Fibroblast of lung (primary cell): ENCODE results near the gene SORCS2. TPM values are rescaled to one million over a fixed set of nuclear protein-coding genes. Genes with fewer than 3 reads are reported as not detected.

ENCODE experiments used
- DNase-seq, 2 donors: peaks; one replicate each; pipeline versions ENCODE4 v3.0.0 to v3.0.0-alpha.2; 2010; ENCODE audit warnings: low read depth in 2 of 2
- H2AFZ ChIP-seq: 2 replicates; pipeline ENCODE4 v1.5.1; 2012; ENCODE audit warnings: low read length, control low read depth, inconsistent platforms
- H3K27ac ChIP-seq: 2 replicates; pipeline ENCODE4 v1.5.1; 2011; ENCODE audit warnings: low read length, control low read depth; ENCODE audit not compliant: insufficient read depth
- H3K27me3 ChIP-seq: 2 replicates; pipeline ENCODE4 v1.5.1; 2011; ENCODE audit warnings: mild to moderate bottlenecking, low read length; ENCODE audit not compliant: control insufficient read depth, insufficient read depth
- H3K36me3 ChIP-seq: 2 replicates; pipeline ENCODE4 v1.5.1; 2011; ENCODE audit warnings: low read length; ENCODE audit not compliant: control insufficient read depth, insufficient read depth
- H3K4me1 ChIP-seq: 2 replicates; pipeline ENCODE4 v1.5.1; 2011; ENCODE audit warnings: low read length; ENCODE audit not compliant: control insufficient read depth, insufficient read depth; ENCODE audit errors: extremely low read depth
- H3K4me2 ChIP-seq: 2 replicates; pipeline ENCODE4 v1.5.1; 2011; ENCODE audit warnings: low read length, control low read depth; ENCODE audit not compliant: insufficient read depth; ENCODE audit errors: extremely low read depth
- H3K4me3 ChIP-seq, 4 experiments: fragments of 200-600 bp in 1 of 4; sonication (generic) in 1 of 4; replicated peaks in 1 of 4; 2 replicates each; pipeline ENCODE4 v1.5.1; 2011 to 2016; ENCODE audit warnings: low read length in 4 of 4, low read depth in 3 of 4, mild to moderate bottlenecking in 3 of 4, control low read depth in 2 of 4, inconsistent platforms in 1 of 4, mixed read lengths in 1 of 4; ENCODE audit not compliant: insufficient read depth in 1 of 4; ENCODE audit errors: control extremely low read depth in 1 of 4
- H3K79me2 ChIP-seq: 2 replicates; pipeline ENCODE4 v1.5.1; 2012; ENCODE audit warnings: mild to moderate bottlenecking, low read length, inconsistent platforms; ENCODE audit not compliant: control insufficient read depth, insufficient read depth
- H3K9ac ChIP-seq: 2 replicates; pipeline ENCODE4 v1.5.1; 2011; ENCODE audit warnings: mild to moderate bottlenecking, low read length, control low read depth; ENCODE audit not compliant: insufficient read depth
- H3K9me3 ChIP-seq: 2 replicates; pipeline ENCODE4 v1.5.1; 2012; ENCODE audit warnings: low read depth, low read length; ENCODE audit not compliant: control insufficient read depth, insufficient read depth
- H4K20me1 ChIP-seq: 2 replicates; pipeline ENCODE4 v1.5.1; 2011; ENCODE audit warnings: low read length; ENCODE audit not compliant: control insufficient read depth, insufficient read depth; ENCODE audit errors: extremely low read depth
- EZH2 ChIP-seq: IDR thresholded peaks from 2 replicates; pipeline ENCODE4 v1.5.1; 2012; ENCODE audit warnings: low read length, control low read depth, mild to moderate bottlenecking; ENCODE audit errors: missing control alignments
- polyA plus RNA-seq, 2 donors: library from polyadenylated mRNA; depleted of rRNA in 1 of 2; stranded (reverse) in 1 of 2; unstranded in 1 of 2; fragments of >200 nt; gene quantifications; 2 replicates each; pipeline ENCODE4 v1.2.1, GENCODE V29; 2011 to 2012; ENCODE audit warnings: missing spikeins in 1 of 2
- total RNA-seq: library from RNA; depleted of rRNA; stranded (reverse); fragments of >200 nt; gene quantifications from 2 replicates; pipeline ENCODE4 v1.2.1, GENCODE V29; 2014
- TF ChIP-seq, protein P1 (sequence below), 2 donors: IDR thresholded peaks in 1 of 2; conservative IDR thresholded peaks in 1 of 2; 1 replicate in 1 of 2; 2 replicates in 1 of 2; pipeline ENCODE4 v1.5.1; 2011 to 2012; ENCODE audit warnings: low read length in 2 of 2, control low read depth in 1 of 2, inconsistent platforms in 1 of 2, low read depth in 1 of 2, mild to moderate bottlenecking in 1 of 2

The SORCS2 gene
- total and polyA plus RNA-seq, 2 donors (not counting 1 experiment from before 2014, with no cell fraction given), result 0.17 to 0.41 TPM

DNA sequence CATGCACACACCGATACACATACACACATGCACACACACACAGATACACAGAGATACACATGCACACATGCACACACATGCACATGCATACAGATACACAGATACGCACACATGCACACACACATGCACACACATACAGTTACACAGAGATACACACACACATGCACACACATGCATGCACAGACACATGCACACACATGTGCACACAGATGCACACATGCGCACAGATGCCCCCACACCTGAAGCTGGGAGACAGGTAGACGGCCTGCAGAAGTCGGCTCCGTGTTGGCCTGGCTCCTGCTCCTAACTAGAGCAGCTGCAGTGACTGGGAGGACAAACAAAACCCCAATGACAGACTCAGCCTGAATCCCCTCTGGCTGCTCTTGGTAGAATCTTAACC, 195.6 kb downstream of the SORCS2 start:
- no peaks in the 10 kb centered on the region for H3K9me3 ChIP-seq
- no peaks in the 10 kb centered on the region for H3K36me3 ChIP-seq
- TF ChIP-seq EZH2, result no peak
- no peak overlapping the region for H2AFZ ChIP-seq
- H3K4me3 ChIP-seq, result no peak overlapping the region
- no peaks in the 10 kb centered on the region for H4K20me1 ChIP-seq
- no peaks in the 10 kb centered on the region for H3K27me3 ChIP-seq
- H3K9ac ChIP-seq, result no peak overlapping the region
- H3K27ac ChIP-seq, result no peak overlapping the region
- no peaks in the 10 kb centered on the region for H3K79me2 ChIP-seq
- H3K4me2 ChIP-seq, result no peak overlapping the region
- H3K4me1 ChIP-seq, result no peaks in the 10 kb centered on the region
- DNase-seq, result no peak

DNA sequence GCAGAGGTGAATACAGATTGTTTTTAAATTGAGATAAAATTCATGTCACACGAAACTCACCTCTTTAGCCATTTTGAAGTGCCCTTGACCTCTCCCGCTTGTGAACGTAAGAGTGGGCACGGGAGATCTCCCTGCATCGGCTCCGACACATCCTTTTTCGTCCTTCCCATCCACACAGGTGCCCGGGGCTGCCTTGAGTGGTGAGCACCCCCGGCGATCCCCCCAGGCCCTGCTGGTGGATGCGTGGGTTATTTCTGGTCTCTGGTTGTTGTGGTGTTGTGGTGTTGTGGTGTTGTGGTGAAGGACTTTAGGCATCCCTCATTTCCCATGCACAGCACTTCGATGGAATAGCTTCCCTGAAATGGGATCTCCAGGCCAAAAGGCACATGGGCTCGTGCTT, 196.3 kb downstream of the SORCS2 start:
- Histone ChIP-seq H3K4me2 (no peak overlapping the region), H2AFZ (no peak overlapping the region), H3K9ac (no peak overlapping the region), H3K9me3 (no peaks in the 10 kb centered on the region), H3K4me1 (no peaks in the 10 kb centered on the region), H3K79me2 (no peaks in the 10 kb centered on the region), H3K27ac (no peak overlapping the region), H3K4me3 (no peak overlapping the region), H4K20me1 (no peaks in the 10 kb centered on the region), H3K27me3 (no peaks in the 10 kb centered on the region), H3K36me3 (no peaks in the 10 kb centered on the region)
- no peak for DNase-seq
- TF ChIP-seq EZH2, result no peak
- TF ChIP-seq, protein P1, sequence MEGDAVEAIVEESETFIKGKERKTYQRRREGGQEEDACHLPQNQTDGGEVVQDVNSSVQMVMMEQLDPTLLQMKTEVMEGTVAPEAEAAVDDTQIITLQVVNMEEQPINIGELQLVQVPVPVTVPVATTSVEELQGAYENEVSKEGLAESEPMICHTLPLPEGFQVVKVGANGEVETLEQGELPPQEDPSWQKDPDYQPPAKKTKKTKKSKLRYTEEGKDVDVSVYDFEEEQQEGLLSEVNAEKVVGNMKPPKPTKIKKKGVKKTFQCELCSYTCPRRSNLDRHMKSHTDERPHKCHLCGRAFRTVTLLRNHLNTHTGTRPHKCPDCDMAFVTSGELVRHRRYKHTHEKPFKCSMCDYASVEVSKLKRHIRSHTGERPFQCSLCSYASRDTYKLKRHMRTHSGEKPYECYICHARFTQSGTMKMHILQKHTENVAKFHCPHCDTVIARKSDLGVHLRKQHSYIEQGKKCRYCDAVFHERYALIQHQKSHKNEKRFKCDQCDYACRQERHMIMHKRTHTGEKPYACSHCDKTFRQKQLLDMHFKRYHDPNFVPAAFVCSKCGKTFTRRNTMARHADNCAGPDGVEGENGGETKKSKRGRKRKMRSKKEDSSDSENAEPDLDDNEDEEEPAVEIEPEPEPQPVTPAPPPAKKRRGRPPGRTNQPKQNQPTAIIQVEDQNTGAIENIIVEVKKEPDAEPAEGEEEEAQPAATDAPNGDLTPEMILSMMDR (conservative IDR thresholded peaks at IDR 0.05 in 1 of 2, IDR thresholded peaks at IDR 0.05 in 1 of 2; ENCODE audit: low read depth in 1 of 2, low read length in 2 of 2), result no peak

DNA sequence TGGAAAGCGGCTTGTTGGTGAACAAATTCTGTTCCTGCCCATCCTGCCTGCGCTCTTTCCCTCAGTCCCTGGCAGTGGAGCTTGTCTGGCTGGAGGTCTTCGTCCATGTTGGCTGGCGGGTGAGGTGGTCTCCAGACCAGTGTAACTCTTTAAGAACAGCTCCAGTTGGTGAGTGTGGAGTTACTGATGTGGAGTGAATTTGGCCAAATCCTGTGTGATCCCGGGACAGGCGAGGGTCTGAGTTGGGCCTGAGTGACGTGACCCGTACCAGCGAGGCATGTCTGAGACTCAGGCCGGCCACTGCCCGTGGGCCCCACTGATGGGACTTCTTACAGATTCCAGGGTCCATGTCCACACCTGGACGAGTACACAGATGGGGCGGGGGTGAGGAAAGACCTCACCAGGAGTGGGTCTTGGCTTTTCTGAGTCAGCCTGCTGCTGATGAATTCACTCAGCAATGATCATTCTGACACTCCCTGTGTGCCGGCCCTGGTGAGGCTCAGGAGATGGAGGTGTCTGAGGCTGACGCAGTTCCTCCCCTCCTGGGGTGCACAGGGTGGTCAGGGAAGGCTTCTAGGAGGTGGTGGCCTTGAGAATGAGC, 196.9 kb downstream of the SORCS2 start:
- Histone ChIP-seq H3K36me3 (no peaks in the 10 kb centered on the region), H3K9me3 (no peaks in the 10 kb centered on the region), H3K4me2 (no peak overlapping the region), H3K79me2 (no peaks in the 10 kb centered on the region), H4K20me1 (no peaks in the 10 kb centered on the region), H3K9ac (no peak overlapping the region), H3K4me1 (no peaks in the 10 kb centered on the region), H3K27me3 (no peaks in the 10 kb centered on the region), H3K27ac (no peak overlapping the region), H2AFZ (no peak overlapping the region), H3K4me3 (no peak overlapping the region)
- DNase-seq, result no peak
- no peak for TF ChIP-seq EZH2
- TF ChIP-seq, protein P1 (conservative IDR thresholded peaks at IDR 0.05 in 1 of 2, IDR thresholded peaks at IDR 0.05 in 1 of 2; ENCODE audit: low read depth in 1 of 2, low read length in 2 of 2), result no peak
